Cardiac fibroblast (primary cell): ENCODE results near the gene CLCN5.
A peak's percentile ranks its signal among the peaks of the same experiment; 100 is the strongest.

ENCODE experiments used
- DNase-seq, 2 donors: peaks; one replicate each; pipeline versions ENCODE4 v3.0.0 to v3.0.0-alpha.2; 2010; ENCODE audit warnings: low read depth in 2 of 2
- H3K4me3 ChIP-seq, 2 donors: replicated peaks in 1 of 2; 1 replicate in 1 of 2; 2 replicates in 1 of 2; pipeline ENCODE4 v1.5.1; 2011; ENCODE audit warnings: low read depth in 2 of 2, low read length in 2 of 2, mild to moderate bottlenecking in 2 of 2, moderate library complexity in 1 of 2
- TF ChIP-seq, protein P1 (sequence below): IDR thresholded peaks from one replicate; pipeline ENCODE4 v1.5.1; 2011; ENCODE audit warnings: low read depth, mild to moderate bottlenecking, low read length, inconsistent platforms

Gene CLCN5

DNA sequence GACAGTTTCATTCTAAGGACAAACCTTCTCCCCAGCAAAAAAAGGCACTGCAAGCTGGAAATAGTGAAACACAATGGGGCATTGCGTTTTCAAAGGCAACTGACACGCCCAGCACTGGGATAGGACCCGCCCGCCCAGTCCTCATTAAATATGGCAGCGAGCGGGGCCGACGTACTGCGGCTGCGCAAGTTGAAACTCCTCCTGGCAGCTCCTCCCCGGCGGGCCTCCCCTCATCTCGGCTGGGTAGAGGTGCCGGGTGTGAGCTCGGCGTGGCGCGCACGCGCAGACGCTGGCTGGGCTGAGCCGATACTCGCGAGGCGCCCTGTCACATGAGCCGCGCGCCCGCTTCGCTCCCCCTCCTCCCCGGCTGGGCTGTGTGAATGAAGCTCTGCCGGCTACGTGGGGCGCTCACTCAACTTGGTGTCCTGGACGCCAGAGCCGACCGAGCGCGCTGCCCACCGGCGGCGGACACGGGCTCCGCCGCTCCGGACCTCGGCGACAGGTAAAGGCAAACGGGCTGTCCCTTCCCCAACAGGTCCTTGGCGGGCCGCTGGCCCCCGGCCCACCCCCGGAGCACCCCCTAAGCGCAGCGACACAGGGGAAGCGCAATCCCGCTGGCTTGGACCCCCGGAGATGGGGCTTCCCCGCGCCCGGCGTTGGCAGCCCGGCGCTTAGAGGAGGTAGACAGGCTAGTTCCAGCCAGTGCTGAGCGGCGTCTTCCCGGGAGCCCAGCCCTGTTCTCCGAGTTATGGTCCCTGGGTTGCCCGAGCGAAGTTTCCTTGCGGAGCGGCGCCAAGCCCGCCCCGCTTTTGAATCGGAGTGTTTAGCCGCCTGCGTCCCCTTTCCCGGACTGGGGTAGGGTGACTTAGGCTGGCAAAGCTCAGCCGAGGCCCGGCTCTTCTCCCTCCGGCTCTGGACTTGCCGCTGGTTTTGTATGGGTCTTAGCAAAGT is at the start of gene CLCN5:
CLCN5 (plus strand) TSS at position 306 of the 951 bp plus-strand sequence. CDS start 2,703 bp downstream, outside the sequence.
- TF ChIP-seq, protein P1, sequence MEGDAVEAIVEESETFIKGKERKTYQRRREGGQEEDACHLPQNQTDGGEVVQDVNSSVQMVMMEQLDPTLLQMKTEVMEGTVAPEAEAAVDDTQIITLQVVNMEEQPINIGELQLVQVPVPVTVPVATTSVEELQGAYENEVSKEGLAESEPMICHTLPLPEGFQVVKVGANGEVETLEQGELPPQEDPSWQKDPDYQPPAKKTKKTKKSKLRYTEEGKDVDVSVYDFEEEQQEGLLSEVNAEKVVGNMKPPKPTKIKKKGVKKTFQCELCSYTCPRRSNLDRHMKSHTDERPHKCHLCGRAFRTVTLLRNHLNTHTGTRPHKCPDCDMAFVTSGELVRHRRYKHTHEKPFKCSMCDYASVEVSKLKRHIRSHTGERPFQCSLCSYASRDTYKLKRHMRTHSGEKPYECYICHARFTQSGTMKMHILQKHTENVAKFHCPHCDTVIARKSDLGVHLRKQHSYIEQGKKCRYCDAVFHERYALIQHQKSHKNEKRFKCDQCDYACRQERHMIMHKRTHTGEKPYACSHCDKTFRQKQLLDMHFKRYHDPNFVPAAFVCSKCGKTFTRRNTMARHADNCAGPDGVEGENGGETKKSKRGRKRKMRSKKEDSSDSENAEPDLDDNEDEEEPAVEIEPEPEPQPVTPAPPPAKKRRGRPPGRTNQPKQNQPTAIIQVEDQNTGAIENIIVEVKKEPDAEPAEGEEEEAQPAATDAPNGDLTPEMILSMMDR, result no peak
- peak within 1 kb of the TSS; percentile 63 to 69 for H3K4me3 ChIP-seq
- peak; percentile 93 to 97 for DNase-seq

GRCh38 chrX:49876750-49877149 is 45.6 kb upstream of the CLCN5 start:
- TF ChIP-seq, protein P1, result peak; percentile 33
- H3K4me3 ChIP-seq, result no peak overlapping the region
- DNase-seq, result peak; percentile 34 to 40

DNA sequence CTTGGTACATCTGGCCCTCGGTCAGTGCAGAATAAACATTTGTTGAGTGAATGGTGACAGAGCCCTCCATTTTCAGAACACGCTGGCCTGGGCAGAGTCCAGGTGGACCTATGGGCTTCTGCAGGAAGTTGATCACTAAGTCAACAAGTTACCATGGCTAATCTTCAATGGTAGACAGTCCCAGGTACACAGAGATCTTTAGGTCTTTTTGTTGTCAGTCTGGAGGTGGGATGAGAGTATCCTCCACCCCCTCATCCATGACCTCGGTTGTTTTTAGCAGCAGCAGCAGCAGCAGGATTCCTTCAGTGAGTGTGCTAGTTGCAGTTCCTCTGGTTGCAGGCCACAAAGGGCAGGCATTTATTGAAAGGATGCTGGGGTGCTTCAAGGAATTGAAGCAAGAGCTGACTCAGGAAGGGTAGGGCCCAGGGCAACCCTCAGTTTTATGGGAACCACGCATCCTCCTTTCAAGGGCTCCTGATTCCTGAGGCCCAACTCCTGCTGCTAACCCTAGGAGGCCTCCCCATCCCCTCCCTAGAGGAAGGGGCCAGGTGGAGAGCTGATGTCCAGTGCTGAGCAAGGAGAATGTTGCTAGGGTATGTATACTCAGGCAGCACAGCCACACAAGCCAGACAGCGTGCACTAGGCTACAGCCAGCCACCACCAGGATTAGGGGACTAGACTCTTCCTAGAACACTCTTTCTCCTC is 44.8 kb upstream of the CLCN5 start:
- DNase-seq, result no peak
- TF ChIP-seq, protein P1, result no peak
- H3K4me3 ChIP-seq, result no peak overlapping the region

DNA sequence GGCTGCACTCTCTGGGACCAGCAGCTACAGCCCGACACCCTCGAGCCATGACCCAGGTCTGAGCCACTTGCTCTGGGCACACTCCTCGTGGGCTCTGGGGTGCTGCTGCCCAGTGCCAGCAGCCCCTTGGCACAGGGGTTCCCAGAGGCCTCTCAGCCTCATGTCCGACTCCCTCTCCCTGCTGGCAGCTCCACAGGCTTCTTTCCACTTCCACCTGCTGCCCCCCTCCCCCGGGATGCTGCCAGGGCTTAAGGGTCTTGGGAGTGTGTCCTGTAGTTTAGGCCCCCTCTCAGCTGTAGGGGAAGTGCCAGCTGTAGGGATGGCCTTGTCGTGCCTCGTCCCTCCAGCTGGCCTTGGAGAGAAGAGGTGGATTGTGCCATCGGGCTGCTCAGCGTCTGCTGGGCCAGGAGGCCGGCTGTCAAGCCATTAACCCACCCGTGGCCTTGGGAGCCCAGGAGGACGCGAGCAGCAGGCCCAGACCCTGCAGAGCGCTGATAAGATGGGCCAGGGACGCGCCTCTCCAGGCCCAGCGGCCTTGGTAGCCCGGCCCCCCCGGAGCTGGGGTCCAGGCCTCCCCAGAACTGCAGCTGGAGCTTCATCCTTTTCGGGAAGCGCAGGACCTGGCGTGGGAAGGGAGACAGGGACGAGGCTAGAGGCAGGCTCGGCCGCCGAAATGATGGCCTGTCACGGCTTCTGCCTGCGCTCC is 44.1 kb upstream of the CLCN5 start:
- TF ChIP-seq, protein P1, result no peak
- H3K4me3 ChIP-seq, result peak overlapping the region; percentile 58 to 63
- peak; percentile 0 to 2 for DNase-seq

GRCh38 chrX:49878834-49879655 is 43.4 kb upstream of the CLCN5 start, which contains the start of gene USP27X:
Gene USP27X, plus strand, starts transcription at chrX:49879484. Its CDS starts 824 bp downstream, at chrX:49880308.
- TF ChIP-seq, protein P1, result peak; percentile 50

More at GRCh38 chrX:49878834-49879655, 43.4 kb upstream of the CLCN5 start, which contains the start of gene USP27X:
- DNase-seq, result peak; percentile 83 to 89
- peak within 1 kb of the TSS; percentile 58 to 63 for H3K4me3 ChIP-seq
